ENCODE data around the gene ATR.
"Not testable (repeated sequence)": the region's sequence is repeated elsewhere in the genome, so short reads cannot be mapped to it uniquely, and the experiment has no call there.

The ATR gene

DNA sequence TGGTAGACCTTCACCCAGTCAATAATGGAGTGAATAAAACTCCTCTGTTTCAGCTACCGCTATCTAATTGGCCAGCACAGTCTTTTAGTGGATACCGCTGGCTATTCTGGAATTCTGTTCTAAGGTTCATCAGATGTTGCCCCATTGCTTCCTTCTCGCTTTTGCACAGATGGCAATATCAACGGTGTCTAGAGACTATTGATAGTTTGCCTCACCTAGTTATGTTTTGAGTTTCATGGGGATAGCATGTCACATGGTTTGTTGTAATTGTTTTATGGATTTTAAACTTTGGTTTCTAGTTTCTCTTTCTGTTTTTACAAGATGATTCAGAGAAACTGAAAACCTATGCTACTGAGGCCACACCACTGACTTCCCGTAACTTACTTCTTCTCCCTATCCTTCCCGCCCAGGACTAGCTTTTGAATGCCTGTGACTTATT lies 132.7 kb downstream of the ATR start:
- peak; percentile 57 to 63 for DNase-seq

DNA sequence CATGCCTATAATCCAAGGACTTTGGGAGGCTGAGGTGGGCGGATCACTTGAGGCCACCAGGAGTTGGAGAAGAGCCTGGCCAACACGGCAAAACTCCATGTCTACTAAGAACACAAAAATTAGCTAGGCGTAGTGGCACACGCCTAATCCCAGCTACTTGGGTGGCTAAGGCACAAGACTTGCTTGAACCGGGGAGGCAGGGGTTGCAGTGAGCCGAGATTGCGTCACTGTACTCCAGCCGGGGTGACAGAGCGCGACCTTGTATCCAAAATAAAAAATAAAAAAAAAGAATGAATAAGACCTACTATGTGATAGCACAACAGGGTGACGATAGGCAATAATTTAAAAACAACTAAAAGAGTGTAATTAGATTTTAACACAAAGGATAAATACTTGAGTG lies 134.2 kb downstream of the ATR start:
- no peak for DNase-seq

DNA sequence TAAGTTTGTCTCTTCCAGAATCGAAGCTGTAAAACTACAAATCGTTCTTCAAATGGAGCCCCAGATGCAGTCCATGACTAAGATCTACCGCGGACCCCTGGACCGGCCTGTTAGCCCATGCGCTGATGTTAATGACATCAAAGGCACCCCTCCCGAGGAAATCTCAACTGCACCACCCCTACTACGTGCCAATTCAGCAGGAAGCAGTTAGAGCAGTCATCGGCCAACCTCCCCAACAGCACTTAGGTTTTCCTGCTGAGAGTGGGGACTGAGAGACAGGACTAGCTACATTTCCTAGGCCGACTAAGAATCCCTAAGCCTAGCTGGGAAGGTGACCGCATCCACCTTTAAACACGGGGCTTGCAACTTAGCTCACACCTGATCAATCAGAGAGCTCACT lies 135.5 kb downstream of the ATR start:
- not testable (repeated sequence) for DNase-seq

DNA sequence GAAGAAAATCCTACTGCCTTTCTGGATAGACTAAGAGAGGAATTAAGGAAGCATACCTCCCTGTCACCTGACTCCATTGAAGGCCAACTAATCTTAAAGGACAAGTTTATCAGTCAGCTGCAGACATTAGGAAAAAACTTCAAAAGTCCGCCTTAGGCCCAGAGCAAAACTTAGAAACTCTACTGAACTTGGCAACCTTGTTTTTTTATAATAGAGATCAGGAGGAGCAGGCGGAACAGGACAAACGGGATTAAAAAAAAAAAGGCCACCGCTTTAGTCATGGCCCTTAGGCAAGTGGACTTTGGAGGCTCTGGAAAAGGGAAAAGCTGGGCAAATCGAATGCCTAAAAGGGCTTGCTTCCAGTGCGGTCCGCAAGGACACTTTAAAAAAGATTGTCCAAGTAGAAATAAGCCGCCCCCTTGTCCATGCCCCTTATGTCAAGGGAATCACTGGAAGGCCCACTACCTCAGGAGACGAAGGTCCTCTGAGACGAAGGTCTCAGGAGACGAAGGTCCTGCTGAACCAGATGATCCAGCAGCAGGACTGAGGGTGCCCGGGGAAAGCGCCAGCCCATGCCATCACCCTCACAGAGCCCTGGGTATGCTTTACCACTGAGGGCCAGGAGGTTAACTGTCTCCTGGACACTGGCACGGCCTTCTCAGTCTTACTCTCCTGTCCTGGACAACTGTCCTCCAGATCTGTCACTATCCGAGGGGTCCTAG lies 138.9 kb downstream of the ATR start:
- not testable (repeated sequence) for DNase-seq

DNA sequence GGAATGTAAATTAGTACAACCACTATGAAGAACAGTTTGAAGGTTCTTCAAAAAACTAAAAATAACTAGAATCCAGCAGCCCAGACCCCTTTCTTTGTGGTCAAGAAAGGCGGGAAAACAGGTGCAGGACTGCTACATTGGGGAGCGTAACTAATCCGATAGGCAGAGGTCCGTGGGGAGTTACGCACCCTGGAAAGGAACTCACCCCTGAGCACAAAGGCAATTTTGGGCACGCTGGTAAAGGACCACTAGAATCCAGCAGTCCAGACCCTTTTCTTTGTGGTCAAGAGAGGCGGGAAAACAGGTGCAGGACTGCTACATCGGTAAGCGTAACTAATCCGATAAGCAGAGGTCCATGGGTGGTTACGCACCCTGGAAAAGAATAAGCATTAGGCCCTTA lies 140.4 kb downstream of the ATR start:
- DNase-seq = not testable (repeated sequence)

DNA sequence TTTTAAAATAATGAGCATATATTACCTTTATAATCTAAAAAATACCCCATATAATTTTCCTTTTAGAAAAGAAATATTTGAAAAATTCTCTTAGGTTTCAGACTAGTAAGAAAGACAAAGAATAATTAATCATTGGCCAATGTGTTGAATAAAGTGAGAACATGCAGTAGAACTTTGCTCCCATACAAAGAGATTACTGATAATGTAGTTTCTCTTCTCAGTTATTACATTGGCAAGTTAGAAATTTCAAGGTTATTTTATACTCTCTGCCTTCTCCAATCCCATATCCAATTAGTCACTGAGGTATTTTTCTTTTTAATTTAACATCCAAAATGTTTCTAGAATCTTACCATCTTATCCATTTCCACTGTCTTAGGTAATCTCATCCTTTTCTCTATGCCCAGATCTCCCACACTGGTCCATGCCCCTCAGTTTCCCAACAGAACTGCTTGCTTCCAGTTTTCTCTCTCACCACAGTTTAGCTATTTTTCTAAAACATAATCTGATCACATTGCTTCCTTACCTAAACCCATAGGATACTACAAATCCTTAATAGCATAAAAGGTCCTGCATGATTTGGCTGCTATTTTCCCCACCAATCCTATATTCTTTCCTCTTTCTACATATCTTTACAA lies 141.5 kb downstream of the ATR start:
- DNase-seq = no peak

DNA sequence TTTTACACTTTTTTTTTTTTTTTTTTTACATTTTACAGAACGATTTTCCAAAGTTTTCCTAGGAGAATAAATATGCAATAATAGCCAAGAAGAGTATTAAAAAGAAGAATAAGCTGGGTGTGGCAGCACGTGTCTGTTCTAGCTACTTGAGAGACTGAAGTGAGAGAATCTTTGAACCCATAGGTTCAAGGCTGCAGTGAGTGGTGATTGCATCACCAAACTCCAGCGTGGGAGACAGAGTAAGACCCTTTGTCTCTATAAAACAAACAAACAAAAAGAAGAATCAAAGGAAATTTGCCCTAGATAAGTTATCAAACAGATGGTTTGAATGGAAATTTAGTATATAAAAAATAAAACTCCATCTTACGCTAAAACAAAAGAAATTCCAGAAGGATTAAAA lies 144.0 kb downstream of the ATR start:
- DNase-seq = no peak

DNA sequence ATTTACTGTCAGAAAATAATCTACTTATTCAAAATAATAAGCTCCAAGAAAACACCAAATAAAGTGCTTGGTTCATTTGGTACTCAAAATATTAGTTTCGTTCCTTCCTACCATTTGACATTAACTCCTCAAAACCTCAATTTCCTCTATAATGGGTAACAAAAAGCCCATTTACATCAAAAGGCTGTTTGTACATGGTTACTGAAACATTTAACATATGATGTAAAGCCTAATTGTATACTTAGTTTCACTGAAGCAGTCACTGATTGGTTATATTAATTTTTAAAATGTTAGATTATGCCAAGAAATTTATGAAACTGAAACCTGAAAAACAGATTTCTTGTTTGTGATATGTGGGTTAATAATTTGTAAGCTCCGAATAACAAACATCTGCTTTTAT lies 145.4 kb downstream of the ATR start:
- DNase-seq = no peak

DNA sequence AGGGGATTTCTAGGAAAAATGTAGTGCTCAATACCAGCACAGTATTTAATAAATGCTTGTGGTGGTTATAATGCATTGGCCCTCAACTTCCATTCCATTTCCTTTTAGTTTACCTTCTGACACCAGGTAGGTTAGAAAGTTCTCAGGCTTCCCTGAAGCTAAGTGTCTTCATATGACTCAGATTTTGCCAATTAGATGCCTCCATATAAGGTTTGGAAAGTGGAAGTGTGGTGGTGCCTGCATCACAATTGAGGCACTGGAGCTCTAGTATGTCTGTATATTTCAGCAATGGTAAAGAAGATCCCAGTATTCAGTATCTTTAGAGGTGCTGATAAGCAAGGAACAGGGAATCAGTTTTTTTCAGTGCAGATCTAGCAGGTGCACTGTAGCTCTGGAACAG lies 149.0 kb downstream of the ATR start:
- DNase-seq = no peak

DNA sequence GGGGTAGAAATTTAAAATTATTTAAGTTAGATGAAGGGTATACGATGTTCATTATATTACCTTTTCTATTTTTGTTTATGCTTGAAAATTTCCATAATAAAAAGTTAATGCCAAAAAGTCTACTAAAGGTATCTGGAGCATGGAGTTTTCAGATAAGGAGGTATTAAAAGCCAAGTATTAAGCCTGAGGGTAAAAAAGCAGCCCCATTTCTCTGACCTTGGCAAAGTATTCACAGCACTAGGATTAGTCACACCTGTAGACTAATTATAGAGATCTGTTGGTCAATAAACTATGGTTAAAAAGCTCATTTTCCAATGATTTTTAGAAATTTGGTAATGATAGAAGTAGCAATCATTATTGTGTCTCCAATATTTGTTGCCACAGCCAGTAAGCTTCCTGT lies 153.8 kb downstream of the ATR start:
- no peak for DNase-seq

DNA sequence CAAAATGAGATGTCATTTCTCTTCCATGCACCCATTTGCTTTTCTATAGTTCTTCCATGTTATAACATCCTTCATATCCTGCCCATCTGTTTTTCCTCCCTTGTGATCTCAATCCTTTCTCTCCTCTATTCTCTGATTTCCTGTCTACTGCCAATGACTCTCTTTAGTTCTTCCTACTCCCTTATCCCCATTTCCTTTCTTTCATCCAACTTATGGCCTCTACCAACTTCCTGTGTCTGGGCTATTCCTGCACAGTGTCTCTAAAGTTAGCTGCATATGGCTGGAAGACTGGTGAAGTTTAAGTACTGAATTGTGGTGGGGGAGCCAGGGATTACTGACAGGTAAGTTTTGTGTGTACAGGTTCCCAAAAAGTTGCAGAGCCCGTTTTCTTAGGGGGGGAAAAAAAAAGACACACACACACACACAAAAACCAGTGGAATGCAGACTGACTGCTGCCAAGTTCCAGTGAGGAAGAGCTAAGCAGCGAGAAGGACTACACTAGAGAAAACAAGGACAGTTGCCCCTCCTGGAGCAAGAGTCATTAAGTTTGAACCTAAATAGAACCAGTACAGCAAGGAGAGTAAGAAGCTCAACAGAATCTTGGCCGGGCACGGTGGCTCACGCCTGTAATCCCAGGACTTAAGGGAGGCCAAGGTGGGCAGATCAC lies 159.5 kb downstream of the ATR start:
- no peak for DNase-seq

DNA sequence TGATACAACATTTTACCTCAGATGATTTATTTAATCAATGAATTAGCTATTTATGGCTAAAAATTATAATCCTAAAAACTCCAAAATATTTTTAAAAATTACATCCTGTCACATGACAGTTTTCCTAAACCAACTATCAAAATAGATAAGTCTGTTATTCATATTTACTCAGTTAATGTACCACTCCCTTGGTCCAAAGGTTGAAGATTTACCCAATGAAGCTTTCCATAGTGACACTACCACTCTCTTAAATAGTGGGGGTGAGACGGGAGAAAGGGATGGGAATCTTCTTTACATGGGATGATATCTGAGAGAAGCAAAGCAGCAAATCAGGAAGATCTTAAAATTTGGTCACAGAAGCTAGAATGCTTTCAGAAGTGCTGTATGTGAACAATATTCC lies 161.2 kb downstream of the ATR start:
- DNase-seq = no peak

DNA sequence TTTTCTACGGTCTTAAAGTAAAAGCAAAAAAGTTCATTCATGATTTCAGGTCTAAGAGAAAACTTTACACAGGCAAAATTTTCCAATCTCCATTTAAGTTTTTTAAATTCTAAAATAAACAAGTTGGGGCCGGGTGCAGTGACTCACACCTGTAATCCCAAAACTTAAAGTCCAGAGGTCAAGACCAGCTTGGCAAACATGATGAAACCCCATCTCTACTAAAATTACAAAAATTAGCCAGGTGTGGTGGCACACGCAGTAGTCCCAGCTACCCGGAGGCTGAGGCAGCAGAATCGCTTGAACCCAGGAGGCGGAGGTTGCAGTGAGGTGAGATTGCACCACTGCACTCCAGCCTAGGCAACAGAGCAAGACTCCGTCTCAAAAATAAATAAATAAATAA lies 178.0 kb downstream of the ATR start:
- not testable (repeated sequence) for DNase-seq

Data from AML-193 (cell line).